ENCODE results near the gene HOXB13.

DNA sequence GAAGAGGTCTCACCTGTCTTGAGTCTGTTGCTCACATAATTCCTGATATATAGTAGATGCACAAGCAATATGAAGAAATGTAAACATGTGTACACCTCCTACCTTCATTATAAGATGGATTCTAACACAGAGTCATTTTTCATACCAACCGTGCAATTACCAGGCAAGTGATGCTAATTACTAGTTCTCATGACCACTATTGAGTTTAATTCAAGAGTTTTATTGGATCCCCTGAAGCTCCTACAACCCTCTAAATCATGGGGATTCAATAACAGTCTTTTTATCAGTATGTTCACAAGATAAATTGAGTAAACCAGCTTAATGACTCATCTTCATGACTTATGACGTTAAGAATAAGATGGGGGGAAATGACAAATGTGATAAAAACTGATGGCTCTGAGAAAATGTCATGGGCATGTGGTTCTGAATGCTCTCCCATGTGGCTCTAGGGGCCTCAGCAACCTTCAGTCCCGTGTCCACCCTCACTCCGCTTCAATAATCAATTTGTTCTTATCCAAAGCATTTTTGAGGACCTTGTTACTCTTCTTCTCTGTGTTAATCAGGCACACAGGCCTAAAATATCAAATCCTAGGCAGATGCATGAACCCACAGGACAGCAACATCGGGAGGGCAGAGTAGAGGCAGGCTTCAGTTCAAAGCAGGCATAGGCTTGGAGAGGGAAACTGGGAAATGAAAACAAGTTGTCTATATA is 49.0 kb downstream of the HOXB13 start:
- TF ChIP-seq CEBPB (IDR thresholded peaks at IDR 0.05) (no peak), ZFP36 (IDR thresholded peaks at IDR 0.05; ENCODE audit: borderline replicate concordance, partially characterized antibody) (no peak), KDM5A (IDR thresholded peaks at IDR 0.05) (no peak), CTCF (IDR thresholded peaks at IDR 0.05) (no peak), RFX5 (IDR thresholded peaks at IDR 0.05) (no peak), RAD21 (conservative IDR thresholded peaks at IDR 0.05 in 1 of 2, IDR thresholded peaks at IDR 0.05 in 1 of 2) (no peak), POLR2A (IDR thresholded peaks at IDR 0.05; ENCODE audit: low read length) (no peak), JUNB (IDR thresholded peaks at IDR 0.05) (no peak), HES2 (IDR thresholded peaks at IDR 0.05) (no peak), ZNF302 (CRISPR knock-in tag; IDR thresholded peaks at IDR 0.05) (no peak), TP53 (CRISPR knock-in tag; IDR thresholded peaks at IDR 0.05) (no peak)
- TF ChIP-seq, protein P1, sequence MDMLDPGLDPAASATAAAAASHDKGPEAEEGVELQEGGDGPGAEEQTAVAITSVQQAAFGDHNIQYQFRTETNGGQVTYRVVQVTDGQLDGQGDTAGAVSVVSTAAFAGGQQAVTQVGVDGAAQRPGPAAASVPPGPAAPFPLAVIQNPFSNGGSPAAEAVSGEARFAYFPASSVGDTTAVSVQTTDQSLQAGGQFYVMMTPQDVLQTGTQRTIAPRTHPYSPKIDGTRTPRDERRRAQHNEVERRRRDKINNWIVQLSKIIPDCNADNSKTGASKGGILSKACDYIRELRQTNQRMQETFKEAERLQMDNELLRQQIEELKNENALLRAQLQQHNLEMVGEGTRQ (IDR thresholded peaks at IDR 0.05) = no peak
- TF ChIP-seq, protein P2, sequence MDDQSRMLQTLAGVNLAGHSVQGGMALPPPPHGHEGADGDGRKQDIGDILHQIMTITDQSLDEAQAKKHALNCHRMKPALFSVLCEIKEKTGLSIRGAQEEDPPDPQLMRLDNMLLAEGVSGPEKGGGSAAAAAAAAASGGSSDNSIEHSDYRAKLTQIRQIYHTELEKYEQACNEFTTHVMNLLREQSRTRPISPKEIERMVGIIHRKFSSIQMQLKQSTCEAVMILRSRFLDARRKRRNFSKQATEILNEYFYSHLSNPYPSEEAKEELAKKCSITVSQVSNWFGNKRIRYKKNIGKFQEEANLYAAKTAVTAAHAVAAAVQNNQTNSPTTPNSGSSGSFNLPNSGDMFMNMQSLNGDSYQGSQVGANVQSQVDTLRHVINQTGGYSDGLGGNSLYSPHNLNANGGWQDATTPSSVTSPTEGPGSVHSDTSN (IDR thresholded peaks at IDR 0.05) = no peak
- TF ChIP-seq, protein P3, sequence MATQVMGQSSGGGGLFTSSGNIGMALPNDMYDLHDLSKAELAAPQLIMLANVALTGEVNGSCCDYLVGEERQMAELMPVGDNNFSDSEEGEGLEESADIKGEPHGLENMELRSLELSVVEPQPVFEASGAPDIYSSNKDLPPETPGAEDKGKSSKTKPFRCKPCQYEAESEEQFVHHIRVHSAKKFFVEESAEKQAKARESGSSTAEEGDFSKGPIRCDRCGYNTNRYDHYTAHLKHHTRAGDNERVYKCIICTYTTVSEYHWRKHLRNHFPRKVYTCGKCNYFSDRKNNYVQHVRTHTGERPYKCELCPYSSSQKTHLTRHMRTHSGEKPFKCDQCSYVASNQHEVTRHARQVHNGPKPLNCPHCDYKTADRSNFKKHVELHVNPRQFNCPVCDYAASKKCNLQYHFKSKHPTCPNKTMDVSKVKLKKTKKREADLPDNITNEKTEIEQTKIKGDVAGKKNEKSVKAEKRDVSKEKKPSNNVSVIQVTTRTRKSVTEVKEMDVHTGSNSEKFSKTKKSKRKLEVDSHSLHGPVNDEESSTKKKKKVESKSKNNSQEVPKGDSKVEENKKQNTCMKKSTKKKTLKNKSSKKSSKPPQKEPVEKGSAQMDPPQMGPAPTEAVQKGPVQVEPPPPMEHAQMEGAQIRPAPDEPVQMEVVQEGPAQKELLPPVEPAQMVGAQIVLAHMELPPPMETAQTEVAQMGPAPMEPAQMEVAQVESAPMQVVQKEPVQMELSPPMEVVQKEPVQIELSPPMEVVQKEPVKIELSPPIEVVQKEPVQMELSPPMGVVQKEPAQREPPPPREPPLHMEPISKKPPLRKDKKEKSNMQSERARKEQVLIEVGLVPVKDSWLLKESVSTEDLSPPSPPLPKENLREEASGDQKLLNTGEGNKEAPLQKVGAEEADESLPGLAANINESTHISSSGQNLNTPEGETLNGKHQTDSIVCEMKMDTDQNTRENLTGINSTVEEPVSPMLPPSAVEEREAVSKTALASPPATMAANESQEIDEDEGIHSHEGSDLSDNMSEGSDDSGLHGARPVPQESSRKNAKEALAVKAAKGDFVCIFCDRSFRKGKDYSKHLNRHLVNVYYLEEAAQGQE (IDR thresholded peaks at IDR 0.05) = no peak

All from A549 (cell line).